Measurements from ENCODE around the gene CDH3.

Gene CDH3

GRCh38 chr16:68646953-68647659 lies 2.0 kb downstream of the CDH3 start:
- no peak overlapping the region for H3K4me3 ChIP-seq (ENCODE audit: low read length)
- H3K27ac ChIP-seq (ENCODE audit: low read depth, low read length) = no peak overlapping the region
- no peak overlapping the region for H3K4me2 ChIP-seq (ENCODE audit: low read length)
- TF ChIP-seq CTCF (IDR thresholded peaks at IDR 0.05; ENCODE audit: low read depth, low read length, poor library complexity, severe bottlenecking) (no peak), EZH2phosphoT487 (IDR thresholded peaks at IDR 0.05; ENCODE audit: borderline replicate concordance, low read length) (no peak)
- H3K9me2 ChIP-seq (replicated peaks; ENCODE audit: control insufficient read depth, low read length) = no peaks in the 10 kb centered on the region
- no peaks in the 10 kb centered on the region for H3K36me3 ChIP-seq (ENCODE audit: control insufficient read depth, low read length)
- no peaks in the 10 kb centered on the region for H3F3A ChIP-seq (ENCODE audit: control insufficient read depth, insufficient read depth)
- peaks cover 13% of the 10 kb centered on the region for H3K4me1 ChIP-seq (ENCODE audit: control insufficient read depth, low read length)
- no peaks in the 10 kb centered on the region for H3K9me3 ChIP-seq (ENCODE audit: control insufficient read depth, insufficient read depth, low read length)
- H4K20me1 ChIP-seq (ENCODE audit: control insufficient read depth, insufficient read depth, low read depth, low read length) = no peaks in the 10 kb centered on the region
- H3K79me2 ChIP-seq (ENCODE audit: control insufficient read depth, low read length) = no peaks in the 10 kb centered on the region
- H3K27me3 ChIP-seq (ENCODE audit: control insufficient read depth, low read length) = peaks cover 35% of the 10 kb centered on the region

GRCh38 chr16:68651136-68651535 lies 6.0 kb downstream of the CDH3 start:
- TF ChIP-seq CTCF (IDR thresholded peaks at IDR 0.05; ENCODE audit: low read depth, low read length, poor library complexity, severe bottlenecking) (no peak), EZH2phosphoT487 (IDR thresholded peaks at IDR 0.05; ENCODE audit: borderline replicate concordance, low read length) (no peak)
- H3K79me2 ChIP-seq (ENCODE audit: control insufficient read depth, low read length) = no peaks in the 10 kb centered on the region
- H3F3A ChIP-seq (ENCODE audit: control insufficient read depth, insufficient read depth) = no peaks in the 10 kb centered on the region
- no peaks in the 10 kb centered on the region for H3K4me1 ChIP-seq (ENCODE audit: control insufficient read depth, low read length)
- no peak overlapping the region for H3K4me3 ChIP-seq (ENCODE audit: low read length)
- H3K36me3 ChIP-seq (ENCODE audit: control insufficient read depth, low read length) = no peaks in the 10 kb centered on the region
- no peaks in the 10 kb centered on the region for H4K20me1 ChIP-seq (ENCODE audit: control insufficient read depth, insufficient read depth, low read depth, low read length)
- H3K27ac ChIP-seq (ENCODE audit: low read depth, low read length) = no peak overlapping the region
- peaks cover 9% of the 10 kb centered on the region for H3K27me3 ChIP-seq (ENCODE audit: control insufficient read depth, low read length)
- no peaks in the 10 kb centered on the region for H3K9me3 ChIP-seq (ENCODE audit: control insufficient read depth, insufficient read depth, low read length)
- no peaks in the 10 kb centered on the region for H3K9me2 ChIP-seq (replicated peaks; ENCODE audit: control insufficient read depth, low read length)
- no peak overlapping the region for H3K4me2 ChIP-seq (ENCODE audit: low read length)

- H3K4me3 ChIP-seq (ENCODE audit: low read length) = no peak overlapping the region
- peaks cover 4% of the 10 kb centered on the region for H3K27me3 ChIP-seq (ENCODE audit: control insufficient read depth, low read length)
- no peak overlapping the region for H3K27ac ChIP-seq (ENCODE audit: low read depth, low read length)
- H3F3A ChIP-seq (ENCODE audit: control insufficient read depth, insufficient read depth) = no peaks in the 10 kb centered on the region
- no peaks in the 10 kb centered on the region for H4K20me1 ChIP-seq (ENCODE audit: control insufficient read depth, insufficient read depth, low read depth, low read length)
- H3K9me2 ChIP-seq (replicated peaks; ENCODE audit: control insufficient read depth, low read length) = no peaks in the 10 kb centered on the region
- H3K4me1 ChIP-seq (ENCODE audit: control insufficient read depth, low read length) = no peaks in the 10 kb centered on the region
- TF ChIP-seq CTCF (IDR thresholded peaks at IDR 0.05; ENCODE audit: low read depth, low read length, poor library complexity, severe bottlenecking) = no peak
- no peak for TF ChIP-seq EZH2phosphoT487 (IDR thresholded peaks at IDR 0.05; ENCODE audit: borderline replicate concordance, low read length)
- no peaks in the 10 kb centered on the region for H3K36me3 ChIP-seq (ENCODE audit: control insufficient read depth, low read length)
- no peaks in the 10 kb centered on the region for H3K9me3 ChIP-seq (ENCODE audit: control insufficient read depth, insufficient read depth, low read length)
- no peaks in the 10 kb centered on the region for H3K79me2 ChIP-seq (ENCODE audit: control insufficient read depth, low read length)
- no peak overlapping the region for H3K4me2 ChIP-seq (ENCODE audit: low read length)
Measured at GRCh38 chr16:68652659-68653058, 7.5 kb downstream of the CDH3 start.

All from DOHH2 (cell line).